GM12864 (cell line): ENCODE results near the gene CKS1B.

Experiments
- DNase-seq: peaks from one replicate; pipeline ENCODE4 v3.0.0-alpha.2; 2011; ENCODE audit warnings: low read depth
- H3K4me3 ChIP-seq: 2 replicates; pipeline ENCODE4 v1.5.1; 2011; ENCODE audit warnings: mild to moderate bottlenecking, low read depth, low read length, control low read depth
- CTCF ChIP-seq: IDR thresholded peaks from 2 replicates; pipeline ENCODE4 v1.5.1; 2011; ENCODE audit warnings: low read depth, mild to moderate bottlenecking, moderate library complexity, low read length, control low read depth, inconsistent platforms; ENCODE audit errors: missing control alignments

The CKS1B gene

GRCh38 chr1:154956544-154956941, 17.9 kb upstream of the CKS1B start:
- no peak for TF ChIP-seq CTCF
- DNase-seq, result no peak
- H3K4me3 ChIP-seq, result no peak overlapping the region; the same call in none of the 2 replicates

GRCh38 chr1:154957091-154957657, 17.3 kb upstream of the CKS1B start:
- no peak overlapping the region for H3K4me3 ChIP-seq
- DNase-seq, result no peak

GRCh38 chr1:154958036-154958435, 16.4 kb upstream of the CKS1B start:
- no peak for DNase-seq
- no peak overlapping the region for H3K4me3 ChIP-seq
- TF ChIP-seq CTCF, result no peak

More at GRCh38 chr1:154957091-154957657, 17.3 kb upstream of the CKS1B start:
- no peak for TF ChIP-seq CTCF

GRCh38 chr1:154958681-154959425, 15.6 kb upstream of the CKS1B start:
- H3K4me3 ChIP-seq, result no peak overlapping the region
- TF ChIP-seq CTCF, result no peak
- DNase-seq, result no peak

- no peak overlapping the region for H3K4me3 ChIP-seq
- no peak for DNase-seq
- TF ChIP-seq CTCF, result no peak
Measured at GRCh38 chr1:154959426-154959780, 15.1 kb upstream of the CKS1B start.

GRCh38 chr1:154960446-154961136, 13.9 kb upstream of the CKS1B start:
- DNase-seq, result no peak
- H3K4me3 ChIP-seq, result peak overlapping the region; percentile 67
- TF ChIP-seq CTCF, result no peak
